HCT116 (cell line): ENCODE results near the gene LINC00305. TPM values are rescaled to one million over a fixed set of nuclear protein-coding genes. Genes with fewer than 3 reads are reported as not detected.

ENCODE experiments used
- ATAC-seq: fragments of 200-7000 bp; cut with Tn5 transposase; 2 replicates; pipeline ENCODE4 v1.9.1; 2020; ENCODE audit warnings: mild to moderate bottlenecking, moderate library complexity
- BruUV-seq: library from RNA; stranded (reverse); fragments of 400-500 nt; replicated peaks from 2 replicates; lab custom pipeline; 2021; lab: Mats Ljungman, UMichigan
- CTCF ChIA-PET: fragments of 300-600 bp; sonication (Branson Sonifier 250); formaldehyde crosslinking; loops from one replicate; lab custom pipeline; 2021; ENCODE audit warnings: antibody characterized with exemption; lab: Charles Lee
- POLR2A ChIA-PET: fragments of 300-600, 350-600 bp; sonication (Branson Sonifier 250); formaldehyde crosslinking; loops from one replicate; lab custom pipeline; 2021; ENCODE audit warnings: antibody characterized with exemption; lab: Charles Lee
- RAD21 ChIA-PET, 2 experiments: fragments of 300-600 bp; sonication (Branson Sonifier 250); formaldehyde crosslinking; loops; one replicate each; lab custom pipeline; 2023; ENCODE audit warnings: low total read pairs in 2 of 2; ENCODE audit not compliant: uncharacterized antibody in 2 of 2, unreplicated experiment in 2 of 2, low non-redundant PET in 1 of 2; lab: Charles Lee
- DNase-seq: peaks from one replicate; pipeline ENCODE4 v3.0.0-alpha.2; 2010; ENCODE audit warnings: low read depth, low spot score
- H2AFZ ChIP-seq: fragments of 200-600 bp; shearing (Covaris generic), sonication (generic); 2 replicates; pipeline ENCODE4 v1.6.1; 2017; ENCODE audit warnings: low read depth, mixed run types, mixed read lengths, antibody characterized with exemption, low read length; ENCODE audit not compliant: poor library complexity, severe bottlenecking
- H3K27ac ChIP-seq: 2 replicates; pipeline ENCODE4 v1.5.1; 2012; ENCODE audit warnings: low read depth, low read length
- H3K27me3 ChIP-seq: fragments of 200-600 bp; sonication (generic); 2 replicates; pipeline ENCODE4 v1.6.1; 2016; ENCODE audit warnings: mixed run types, low read length, mixed read lengths; ENCODE audit not compliant: insufficient read depth
- H3K36me3 ChIP-seq, 2 experiments: fragments of 200-500 bp in 1 of 2; fragments of 200-600 bp in 1 of 2; sonication (Bioruptor generic) in 1 of 2; sonication (generic) in 1 of 2; 2 replicates each; pipeline versions ENCODE4 v1.5.1 to v1.6.1; 2014 to 2016; ENCODE audit warnings: low read length in 2 of 2, inconsistent platforms in 1 of 2, mixed read lengths in 1 of 2, mixed run types in 1 of 2; ENCODE audit not compliant: insufficient read depth in 2 of 2, control insufficient read depth in 1 of 2
- H3K4me1 ChIP-seq, 2 experiments: fragments of 200-600 bp in 1 of 2; sonication (generic) in 1 of 2; 2 replicates each; pipeline versions ENCODE4 v1.5.1 to v1.6.1; 2012 to 2017; ENCODE audit warnings: low read length in 2 of 2, inconsistent platforms in 1 of 2, mild to moderate bottlenecking in 1 of 2, mixed read lengths in 1 of 2, mixed run types in 1 of 2, moderate library complexity in 1 of 2; ENCODE audit not compliant: insufficient read depth in 2 of 2, control insufficient read depth in 1 of 2
- H3K4me2 ChIP-seq: fragments of 200-600 bp; sonication (generic); 2 replicates; pipeline ENCODE4 v1.6.1; 2017; ENCODE audit warnings: mixed run types, low read length, mixed read lengths
- H3K4me3 ChIP-seq, 2 experiments: fragments of 200-600 bp in 1 of 2; sonication (generic) in 1 of 2; replicated peaks in 1 of 2; 2 replicates each; pipeline ENCODE4 v1.5.1; 2011 to 2016; ENCODE audit warnings: low read length in 2 of 2, control low read depth in 1 of 2, low read depth in 1 of 2, mild to moderate bottlenecking in 1 of 2, mixed read lengths in 1 of 2, mixed run types in 1 of 2
- H3K79me2 ChIP-seq: fragments of 200-600 bp; sonication (generic); 2 replicates; pipeline ENCODE4 v1.6.1; 2017; ENCODE audit warnings: mild to moderate bottlenecking, mixed run types, low read length, moderate library complexity, mixed read lengths; ENCODE audit not compliant: insufficient read depth
- H3K9ac ChIP-seq: fragments of 200-600 bp; sonication (generic); 2 replicates; pipeline ENCODE4 v1.6.1; 2016; ENCODE audit warnings: low read length, mixed read lengths
- H3K9me2 ChIP-seq: fragments of 200-600 bp; sonication (generic), shearing (Covaris generic); 2 replicates; pipeline ENCODE4 v1.6.1; 2017; ENCODE audit warnings: mixed run types, mild to moderate bottlenecking, moderate library complexity; ENCODE audit not compliant: insufficient read depth
- H3K9me3 ChIP-seq, 2 experiments: fragments of 200-500 bp in 1 of 2; fragments of 200-600 bp in 1 of 2; sonication (Bioruptor generic) in 1 of 2; sonication (generic) in 1 of 2; 2 replicates each; pipeline ENCODE4 v1.6.1; 2014 to 2017; ENCODE audit warnings: low read length in 2 of 2, mixed read lengths in 2 of 2, inconsistent platforms in 1 of 2, low read depth in 1 of 2, mild to moderate bottlenecking in 1 of 2, mixed run types in 1 of 2, moderate library complexity in 1 of 2; ENCODE audit not compliant: control insufficient read depth in 1 of 2, insufficient read depth in 1 of 2
- H4K20me1 ChIP-seq: fragments of 200-600 bp; sonication (generic), shearing (Covaris generic); 2 replicates; pipeline ENCODE4 v1.6.1; 2017; ENCODE audit warnings: mixed run types, mild to moderate bottlenecking, moderate library complexity; ENCODE audit not compliant: insufficient read depth
- CBX3 ChIP-seq: IDR thresholded peaks from 2 replicates; pipeline ENCODE4 v1.6.1; 2012; ENCODE audit warnings: low read depth
- ELF1 ChIP-seq: IDR thresholded peaks from 2 replicates; pipeline ENCODE4 v1.6.1; 2012; ENCODE audit warnings: low read depth, borderline replicate concordance
- EZH2 ChIP-seq: fragments of 200-600 bp; sonication (generic); IDR thresholded peaks from 2 replicates; pipeline ENCODE4 v1.6.1; 2017; ENCODE audit warnings: antibody characterized with exemption, mixed run types
- EZH2phosphoT487 ChIP-seq: fragments of 200-600 bp; IDR thresholded peaks from 2 replicates; pipeline ENCODE4 v1.6.1; 2018; ENCODE audit warnings: antibody characterized with exemption, borderline replicate concordance
- FOSL1 ChIP-seq: IDR thresholded peaks from 2 replicates; pipeline ENCODE4 v1.6.1; 2012; ENCODE audit warnings: low read depth
- JUND ChIP-seq: IDR thresholded peaks from 2 replicates; pipeline ENCODE4 v1.6.1; 2012
- POLR2A ChIP-seq: IDR thresholded peaks from 2 replicates; pipeline ENCODE4 v1.7.0; 2011; ENCODE audit warnings: borderline replicate concordance; ENCODE audit not compliant: insufficient read depth, insufficient read length; ENCODE audit errors: extremely low read depth
- POLR2AphosphoS5 ChIP-seq: IDR thresholded peaks from 2 replicates; pipeline ENCODE4 v1.6.1; 2011; ENCODE audit warnings: mild to moderate bottlenecking, low read depth, low read length, moderate library complexity
- RAD21 ChIP-seq: IDR thresholded peaks from 2 replicates; pipeline ENCODE4 v1.6.1; 2012; ENCODE audit warnings: low read depth, mild to moderate bottlenecking
- TCF7L2 ChIP-seq: IDR thresholded peaks from 2 replicates; pipeline ENCODE4 v1.7.0; 2011; ENCODE audit warnings: borderline replicate concordance, inconsistent platforms; ENCODE audit not compliant: insufficient read depth, insufficient read length; ENCODE audit errors: extremely low read depth
- ZFX ChIP-seq: fragments of 450-650 bp; IDR thresholded peaks from 2 replicates; pipeline ENCODE4 v1.6.1; 2017
- ZNF274 ChIP-seq: fragments of 200-500 bp; sonication (Bioruptor generic); IDR thresholded peaks from 2 replicates; pipeline ENCODE4 v1.6.1; 2014; ENCODE audit warnings: mild to moderate bottlenecking, low read depth, low read length, inconsistent platforms
- intact Hi-C: fragments of 100-400 bp; cut with micrococcal nuclease; formaldehyde crosslinking; loops from 2 replicates; pipeline ENCODE4 v1.10.0; 2022
- total RNA-seq: library from RNA; stranded (reverse); gene quantifications from one replicate; pipeline ENCODE4 v1.2.1, GENCODE V29; 2021; ENCODE audit not compliant: unreplicated experiment
- TF ChIP-seq, protein P1 (sequence below): IDR thresholded peaks from 2 replicates; pipeline ENCODE4 v1.6.1; 2012
- TF ChIP-seq, protein P2 (sequence below): IDR thresholded peaks from 2 replicates; pipeline ENCODE4 v1.6.1; 2012
- TF ChIP-seq, protein P3 (sequence below): IDR thresholded peaks from 2 replicates; pipeline ENCODE4 v1.6.1; 2011; ENCODE audit warnings: mild to moderate bottlenecking, low read length, moderate library complexity; ENCODE audit not compliant: insufficient replicate concordance; ENCODE audit errors: extremely low read depth

LINC00305 gene
- total RNA-seq, 1 experiment from 2014 or later: not detected

DNA sequence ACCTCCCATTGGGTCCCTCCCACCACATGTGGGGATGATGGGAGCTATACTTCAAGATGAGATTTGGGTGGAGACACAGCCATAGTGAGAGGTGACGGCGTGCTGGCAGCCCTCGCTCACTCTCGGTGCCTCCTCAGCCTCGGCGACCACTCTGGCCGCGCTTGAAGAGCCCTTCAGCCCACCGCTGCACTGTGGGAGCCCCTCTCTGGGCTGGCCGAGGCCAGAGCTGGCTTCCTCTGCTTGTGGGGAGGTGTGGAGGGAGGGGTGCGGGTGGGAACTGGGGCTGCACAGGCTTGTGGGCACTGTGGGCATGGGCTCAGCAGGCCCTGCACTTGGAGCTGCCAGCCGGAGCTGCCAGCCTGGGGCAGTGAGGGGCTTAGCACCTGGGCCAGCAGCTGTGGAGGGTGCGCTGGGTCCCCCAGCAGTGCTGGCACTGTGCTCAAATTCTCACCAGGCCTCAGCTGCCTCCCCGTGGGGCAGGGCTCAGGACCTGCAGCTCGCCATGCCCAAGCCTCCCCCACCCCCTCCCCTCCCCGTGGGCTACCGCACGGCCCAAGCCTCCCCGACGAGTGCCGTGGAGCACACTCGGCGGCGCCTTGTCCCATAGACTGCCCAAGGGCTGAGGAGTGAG, 106.0 kb downstream of the LINC00305 start:
- CTCF ChIA-PET: no interaction called here
- POLR2A ChIA-PET: no interaction called here

More for the DNA sequence above, 106.0 kb downstream of the LINC00305 start:
- DNase-seq: no peak
- H3K4me1 ChIP-seq: no peaks in the 10 kb centered on the region
- no TSS peak for BruUV-seq
- no peaks in the 10 kb centered on the region for H3K36me3 ChIP-seq
- no peaks in the 10 kb centered on the region for H3K27me3 ChIP-seq
- intact Hi-C loops: no loop called here
- H3K9me2 ChIP-seq: no peaks in the 10 kb centered on the region
- H3K9me3 ChIP-seq: no peaks in the 10 kb centered on the region
- TF ChIP-seq, protein P1, sequence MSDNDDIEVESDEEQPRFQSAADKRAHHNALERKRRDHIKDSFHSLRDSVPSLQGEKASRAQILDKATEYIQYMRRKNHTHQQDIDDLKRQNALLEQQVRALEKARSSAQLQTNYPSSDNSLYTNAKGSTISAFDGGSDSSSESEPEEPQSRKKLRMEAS: no peak
- TF ChIP-seq ZFX (no peak), RAD21 (no peak), EZH2 (no peak), JUND (no peak), EZH2phosphoT487 (no peak), ELF1 (no peak), TCF7L2 (no peak), POLR2AphosphoS5 (no peak), ZNF274 (no peak), POLR2A (no peak), FOSL1 (no peak), CBX3 (no peak)
- TF ChIP-seq, protein P2, sequence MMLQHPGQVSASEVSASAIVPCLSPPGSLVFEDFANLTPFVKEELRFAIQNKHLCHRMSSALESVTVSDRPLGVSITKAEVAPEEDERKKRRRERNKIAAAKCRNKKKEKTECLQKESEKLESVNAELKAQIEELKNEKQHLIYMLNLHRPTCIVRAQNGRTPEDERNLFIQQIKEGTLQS: no peak
- TF ChIP-seq, protein P3, sequence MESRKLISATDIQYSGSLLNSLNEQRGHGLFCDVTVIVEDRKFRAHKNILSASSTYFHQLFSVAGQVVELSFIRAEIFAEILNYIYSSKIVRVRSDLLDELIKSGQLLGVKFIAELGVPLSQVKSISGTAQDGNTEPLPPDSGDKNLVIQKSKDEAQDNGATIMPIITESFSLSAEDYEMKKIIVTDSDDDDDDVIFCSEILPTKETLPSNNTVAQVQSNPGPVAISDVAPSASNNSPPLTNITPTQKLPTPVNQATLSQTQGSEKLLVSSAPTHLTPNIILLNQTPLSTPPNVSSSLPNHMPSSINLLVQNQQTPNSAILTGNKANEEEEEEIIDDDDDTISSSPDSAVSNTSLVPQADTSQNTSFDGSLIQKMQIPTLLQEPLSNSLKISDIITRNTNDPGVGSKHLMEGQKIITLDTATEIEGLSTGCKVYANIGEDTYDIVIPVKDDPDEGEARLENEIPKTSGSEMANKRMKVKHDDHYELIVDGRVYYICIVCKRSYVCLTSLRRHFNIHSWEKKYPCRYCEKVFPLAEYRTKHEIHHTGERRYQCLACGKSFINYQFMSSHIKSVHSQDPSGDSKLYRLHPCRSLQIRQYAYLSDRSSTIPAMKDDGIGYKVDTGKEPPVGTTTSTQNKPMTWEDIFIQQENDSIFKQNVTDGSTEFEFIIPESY: no peak
- no peak overlapping the region for H3K4me2 ChIP-seq
- no peak overlapping the region for H3K27ac ChIP-seq
- H3K4me3 ChIP-seq: no peak overlapping the region
- no peak overlapping the region for H3K9ac ChIP-seq
- no peaks in the 10 kb centered on the region for H3K79me2 ChIP-seq
- RAD21 ChIA-PET: no interaction called here
- ATAC-seq: no peak
- no peak overlapping the region for H2AFZ ChIP-seq
- H4K20me1 ChIP-seq: no peaks in the 10 kb centered on the region
